Central memory CD4-positive, alpha-beta T cell (primary cell): ENCODE results near the gene FAM83C.

Experiments used
- DNase-seq: peaks from one replicate; pipeline ENCODE4 v3.0.0; 2022
- total RNA-seq, 3 experiments: gene quantifications; one replicate each; lab custom pipeline; 2026; lab: John Stamatoyannopoulos, UW

FAM83C gene
- total RNA-seq: 0 to 0.19 (median 0) reads per million in 3 experiments

DNA sequence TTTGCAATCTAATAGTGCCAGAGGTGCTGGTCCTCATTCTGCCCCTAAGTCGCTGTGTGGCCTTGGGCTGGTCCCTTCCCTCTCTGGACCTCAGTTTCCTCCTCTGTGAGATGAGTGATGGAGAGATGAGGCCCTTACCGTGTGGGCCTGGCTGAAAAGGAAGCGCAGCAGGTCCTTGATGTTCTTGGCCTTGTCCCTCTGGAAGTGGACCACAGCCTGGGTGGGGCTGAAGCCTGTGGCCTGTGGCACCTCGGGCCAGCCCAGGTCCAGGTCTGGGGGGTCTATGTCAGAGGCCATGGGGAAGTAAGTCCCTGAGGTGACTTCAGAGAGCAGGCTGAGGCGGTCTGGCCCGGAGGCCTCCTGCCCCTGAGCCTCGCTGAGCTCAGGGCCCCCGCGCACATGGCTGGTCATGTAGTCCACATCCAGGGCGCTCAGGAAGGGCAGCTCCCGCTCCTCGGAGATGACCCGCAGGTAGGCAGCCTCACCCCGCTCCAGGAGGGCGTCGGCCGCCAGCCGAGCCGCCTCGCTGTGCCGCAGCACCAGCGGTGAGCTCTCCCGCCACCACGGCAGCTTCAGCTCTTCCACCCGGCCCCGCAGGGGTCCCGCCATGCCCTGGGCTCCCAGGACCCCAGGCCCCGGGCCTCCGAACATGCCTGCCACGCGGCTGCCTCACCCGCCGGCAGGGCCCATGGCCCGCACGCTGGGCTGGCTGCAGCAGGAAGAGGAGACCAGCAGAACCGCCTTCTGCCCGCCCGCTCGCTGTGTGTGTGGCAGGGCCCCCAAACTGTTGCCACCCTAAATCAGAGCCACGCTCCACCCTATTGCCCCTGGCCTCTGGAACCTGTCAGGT is at the start of gene FAM83C:
Gene FAM83C (minus strand): TSS at position 772 of the 850 bp plus-strand sequence. CDS start 121 bp downstream, at position 651.
- no peak for DNase-seq

DNA sequence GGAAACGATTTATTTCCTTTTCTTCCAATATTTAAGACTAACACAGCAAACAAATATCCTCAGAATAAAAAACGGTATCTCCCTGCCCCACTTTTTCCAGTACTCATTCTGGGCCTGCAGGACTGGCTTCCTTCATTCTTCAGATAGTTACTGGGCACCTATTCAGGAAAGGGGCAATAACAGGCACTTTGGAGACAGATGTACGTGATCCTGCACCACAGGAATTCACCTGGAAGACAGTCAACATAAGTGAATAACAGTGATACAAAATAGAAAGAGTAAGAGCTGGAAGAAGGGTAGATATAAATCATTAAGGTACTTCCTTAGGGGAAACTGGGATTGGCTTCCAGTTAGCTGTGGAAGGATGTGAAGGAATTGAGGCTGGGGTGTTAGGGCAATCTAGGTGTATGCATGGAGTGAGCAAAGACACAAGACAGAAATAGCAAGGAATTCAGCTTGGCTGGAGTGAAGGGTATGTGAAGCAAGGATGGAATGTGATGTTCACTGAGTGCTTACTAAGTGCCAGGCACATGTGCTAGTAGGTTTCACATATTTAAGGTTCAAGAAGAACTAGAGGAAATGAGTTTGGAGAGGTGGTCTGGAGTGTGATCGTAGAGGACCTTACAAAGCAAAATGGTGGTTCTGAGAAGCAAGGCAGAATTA is 49.3 kb upstream of the FAM83C start:
- DNase-seq: no peak

DNA sequence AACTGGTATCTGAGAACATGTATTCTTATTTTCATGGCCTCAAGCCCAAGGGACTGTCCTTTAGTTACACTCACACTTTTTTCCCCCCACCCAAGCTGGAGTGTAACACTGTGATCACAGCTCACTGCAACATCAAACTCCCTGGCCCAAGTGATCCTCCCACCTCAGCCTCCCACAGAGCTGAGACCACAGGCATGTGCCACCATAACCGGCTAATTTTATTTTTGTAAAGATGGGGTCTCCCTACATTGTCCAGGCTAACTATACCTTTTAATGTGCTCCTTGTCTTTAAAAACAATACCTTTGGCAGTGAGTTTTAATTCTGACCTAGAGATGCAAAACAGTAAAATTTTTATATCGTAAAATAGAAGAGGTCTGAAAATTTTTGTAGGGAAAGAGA is 48.2 kb upstream of the FAM83C start:
- no peak for DNase-seq

DNA sequence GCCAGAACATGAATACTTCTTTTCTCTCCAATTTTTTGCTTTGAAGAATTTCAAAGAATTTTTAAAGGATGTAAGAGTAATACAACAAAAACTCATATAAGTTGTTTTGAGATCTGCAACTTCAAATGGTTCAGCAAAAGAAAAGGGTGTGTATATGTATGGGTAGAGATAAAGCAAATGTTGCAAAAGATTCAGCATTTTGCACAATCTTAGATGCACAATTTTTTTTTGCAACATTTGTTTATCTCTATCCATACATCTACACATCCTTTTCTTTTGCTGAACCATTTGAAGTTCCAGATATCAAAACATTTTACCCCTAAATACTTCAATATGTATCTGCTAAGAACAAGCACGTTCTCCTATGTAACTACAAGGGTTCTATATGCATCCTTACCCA is 47.4 kb upstream of the FAM83C start:
- no peak for DNase-seq

DNA sequence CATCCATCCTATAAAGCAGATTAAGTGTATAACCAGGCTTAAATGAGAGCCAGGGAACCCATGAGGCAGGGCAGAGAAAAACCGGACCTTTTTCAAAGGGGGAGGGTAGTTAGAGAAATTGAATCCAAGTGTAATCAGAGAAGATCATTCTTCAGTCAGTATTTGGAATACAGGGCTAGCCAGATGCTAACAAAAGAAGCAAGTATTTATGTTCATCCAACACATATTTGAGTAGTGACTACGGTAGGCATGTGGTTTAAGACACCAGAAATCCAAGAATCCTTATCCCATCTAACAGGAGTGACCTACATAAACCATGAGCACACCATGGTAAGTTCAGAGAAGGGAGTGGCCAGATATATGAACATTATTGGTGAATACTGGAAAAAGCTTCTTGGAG is 46.8 kb upstream of the FAM83C start:
- DNase-seq: no peak

DNA sequence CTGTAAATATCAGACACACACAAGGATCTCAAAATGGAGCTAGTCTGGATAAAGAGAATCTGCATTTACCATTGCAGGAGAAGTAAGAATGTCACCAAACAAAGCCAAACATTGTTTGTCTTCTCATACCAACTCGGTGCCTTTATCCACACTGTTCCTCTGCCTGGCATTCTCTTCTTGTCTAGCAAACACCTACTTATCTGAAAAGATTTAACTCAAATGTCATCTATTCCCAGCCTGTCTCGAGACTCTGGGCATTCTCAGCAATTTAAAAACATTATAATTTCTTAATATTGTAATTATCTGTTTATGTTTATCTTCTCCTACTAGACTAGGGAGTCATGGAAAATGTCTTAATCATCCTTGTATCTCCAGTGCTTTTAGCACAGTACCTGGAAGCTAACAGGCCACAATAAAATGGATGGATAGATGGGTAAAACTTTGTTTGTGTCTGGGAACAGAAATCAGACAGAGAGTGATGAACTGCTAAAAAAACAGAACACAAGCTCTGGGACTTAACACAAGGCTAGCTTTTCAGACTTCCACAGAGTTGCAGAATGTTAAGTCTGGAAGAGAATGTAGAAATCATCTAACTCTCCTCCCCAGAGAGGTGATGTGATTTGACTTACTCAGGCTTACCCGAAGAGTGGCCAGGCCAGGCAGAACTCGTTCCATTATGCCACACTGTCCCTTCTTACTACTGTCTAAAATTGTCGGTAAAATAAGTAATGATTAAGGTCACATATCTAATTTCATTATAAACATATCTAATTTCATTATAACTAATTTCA is 42.3 kb upstream of the FAM83C start:
- DNase-seq: no peak

DNA sequence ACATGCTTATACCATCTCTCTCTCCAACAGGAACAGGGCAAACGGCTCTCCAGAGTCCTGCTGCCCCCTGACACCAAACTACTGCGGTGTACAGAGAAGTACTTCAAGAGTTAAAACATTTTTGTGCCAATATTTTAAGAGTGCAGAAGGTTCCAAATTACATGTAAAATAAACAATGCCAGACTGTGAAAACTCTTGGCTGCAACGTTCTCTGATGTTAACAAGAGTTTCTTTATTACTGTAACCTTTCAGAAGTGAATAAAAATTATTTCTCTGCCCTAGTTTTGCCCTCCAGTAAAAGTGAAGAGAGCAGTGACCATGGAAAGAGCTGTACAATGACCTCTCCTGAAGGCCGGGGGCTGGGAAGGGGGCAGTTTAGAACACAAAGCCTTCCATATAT is 41.4 kb upstream of the FAM83C start:
- no peak for DNase-seq

DNA sequence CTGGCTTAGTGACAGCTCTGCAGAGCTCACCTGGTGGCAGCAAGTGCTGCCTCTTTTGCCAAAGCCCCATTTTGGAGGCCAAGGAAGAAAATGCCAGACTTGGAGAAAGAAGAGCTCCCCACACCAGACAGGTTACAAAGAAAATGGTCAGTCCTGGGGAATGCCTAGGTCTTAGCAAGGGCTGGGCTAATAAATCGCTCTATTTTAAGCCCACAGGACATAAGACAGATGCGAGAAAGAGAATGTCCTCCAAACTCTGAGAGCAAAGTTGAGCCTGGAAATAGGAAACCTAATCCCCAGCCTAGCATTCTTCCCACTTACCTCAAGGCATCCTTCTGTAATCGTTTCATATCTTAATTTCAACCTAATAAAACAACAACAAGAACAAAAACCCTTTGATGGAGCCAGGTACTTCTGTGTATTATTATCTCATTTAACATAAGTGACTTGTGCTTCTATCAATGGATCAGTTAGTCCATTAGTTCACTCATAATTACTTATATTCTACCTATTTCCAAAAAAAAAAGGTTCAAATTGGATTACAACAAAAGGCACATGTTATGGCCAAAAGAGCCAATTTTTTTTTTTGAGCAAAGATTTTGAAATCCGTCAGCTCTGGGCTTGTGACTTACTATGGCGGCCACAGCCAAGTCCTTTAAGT is 40.4 kb upstream of the FAM83C start:
- DNase-seq: no peak

DNA sequence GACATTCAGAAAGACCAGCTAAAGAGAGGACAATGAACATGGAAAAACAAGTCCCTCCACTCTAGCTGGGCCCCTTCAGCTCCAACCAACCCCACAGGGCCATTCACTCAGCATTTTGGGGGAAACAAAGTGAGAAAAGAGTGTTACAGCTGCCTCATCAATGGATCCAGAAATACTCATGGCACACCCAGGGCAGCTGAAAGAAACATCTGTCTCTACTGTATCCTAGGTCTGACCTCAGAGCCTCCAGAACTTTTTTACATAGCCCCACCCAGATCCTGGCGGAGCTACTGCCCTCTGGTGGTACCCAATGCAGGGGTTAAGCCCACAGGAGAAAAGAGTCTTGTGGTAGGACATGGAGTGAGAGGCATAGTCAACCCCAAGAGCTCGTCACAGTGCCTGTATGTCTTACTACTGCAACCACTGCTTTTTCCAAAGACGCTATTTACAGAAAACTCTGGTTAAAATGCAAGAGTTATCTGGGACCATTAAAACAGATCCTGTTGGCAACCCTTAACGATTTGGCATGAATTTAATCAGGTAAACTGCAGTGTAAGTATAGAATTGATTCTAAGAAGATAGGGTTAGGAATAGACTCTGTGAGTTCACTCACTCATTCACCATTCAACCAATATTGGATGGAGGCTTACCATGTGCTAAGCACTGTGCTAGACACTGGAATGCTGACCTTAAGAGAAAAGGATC is 37.4 kb upstream of the FAM83C start:
- no peak for DNase-seq

DNA sequence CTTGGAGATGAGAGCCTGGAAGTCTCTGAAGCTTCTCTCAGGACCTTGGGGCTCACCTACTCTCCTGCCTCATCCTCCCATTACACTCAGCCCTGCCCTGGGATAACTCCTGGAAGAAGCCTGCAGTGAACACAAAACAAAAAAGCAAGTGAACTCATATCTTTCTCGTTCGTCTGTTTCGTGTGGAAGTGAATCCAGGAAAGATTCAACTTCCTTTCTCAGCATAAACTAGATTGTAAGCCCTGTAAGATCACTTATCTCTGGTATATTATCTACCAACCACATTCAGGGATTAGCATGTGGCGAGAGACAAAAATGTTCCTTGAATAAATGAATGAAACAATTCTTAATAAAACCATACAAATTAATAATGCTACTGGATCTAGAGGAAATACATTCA is 36.5 kb upstream of the FAM83C start:
- DNase-seq: no peak

DNA sequence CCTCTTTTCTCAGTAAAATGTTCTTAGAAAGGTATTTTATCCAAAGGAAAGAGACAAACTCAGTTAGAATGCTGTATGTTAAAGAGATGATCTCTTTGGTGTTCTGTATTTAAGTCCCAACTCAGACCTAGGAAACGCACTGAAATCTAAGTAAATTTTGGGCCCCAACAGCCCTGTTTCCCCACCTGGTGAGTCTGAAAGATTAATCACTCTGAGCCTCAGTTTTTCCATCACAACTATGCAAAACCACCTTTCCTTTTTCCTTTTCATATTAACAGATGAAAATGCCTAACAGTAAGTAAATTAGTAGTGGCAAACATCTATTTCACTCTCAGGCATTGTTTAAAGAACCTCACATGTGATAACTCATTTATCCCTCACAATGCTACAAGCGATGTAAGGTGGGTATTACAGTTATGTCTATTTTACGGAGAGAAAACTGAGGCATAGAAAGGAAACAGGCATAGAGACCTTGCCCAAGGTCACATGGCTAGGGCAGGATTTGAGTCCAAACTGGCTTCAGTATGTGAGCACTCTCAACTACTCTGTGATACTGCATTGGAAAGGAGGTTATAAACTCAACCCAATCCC is 36.0 kb upstream of the FAM83C start:
- no peak for DNase-seq

DNA sequence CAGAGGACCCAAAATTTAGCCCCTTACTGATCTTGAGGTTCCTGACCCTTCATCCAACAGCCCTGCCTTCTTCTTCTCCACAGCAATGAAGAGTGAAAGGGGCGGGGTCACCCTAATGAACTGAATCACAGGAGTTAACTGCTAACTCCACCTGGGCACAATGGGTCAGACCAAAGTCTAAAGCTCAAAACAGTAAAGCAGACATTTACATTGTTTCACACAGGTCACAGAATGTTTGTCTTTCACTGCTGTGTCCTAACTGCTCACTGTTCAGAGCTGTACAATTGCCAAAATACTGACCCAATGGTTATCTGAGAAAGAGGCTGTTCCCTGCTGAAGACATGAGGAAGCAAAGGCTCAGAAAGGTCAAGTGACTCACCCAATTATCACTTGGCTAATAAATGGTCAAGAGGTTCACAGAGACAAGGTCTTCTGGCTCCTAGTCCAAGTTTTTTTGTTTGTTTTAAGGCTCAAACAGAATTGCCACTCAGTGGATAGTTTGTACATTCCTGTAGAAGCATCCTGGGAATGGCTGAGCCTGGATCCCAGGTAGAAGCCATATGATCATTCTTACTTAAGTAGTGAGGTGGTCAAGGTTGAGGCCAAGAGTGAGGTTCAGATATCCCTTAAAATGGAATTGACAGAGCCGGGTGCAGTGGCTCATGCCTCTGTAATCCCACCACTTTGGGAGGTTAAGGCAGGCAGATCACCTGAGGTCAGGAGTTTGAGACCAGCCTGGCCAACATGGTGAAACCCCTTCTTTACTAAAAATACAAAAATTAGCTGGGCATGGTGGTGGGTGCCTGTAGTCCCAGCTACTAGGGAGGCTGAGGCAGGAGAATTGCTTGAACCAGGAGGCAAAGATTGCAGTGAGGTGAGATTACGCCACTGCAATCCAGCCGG is 35.1 kb upstream of the FAM83C start:
- no peak for DNase-seq

DNA sequence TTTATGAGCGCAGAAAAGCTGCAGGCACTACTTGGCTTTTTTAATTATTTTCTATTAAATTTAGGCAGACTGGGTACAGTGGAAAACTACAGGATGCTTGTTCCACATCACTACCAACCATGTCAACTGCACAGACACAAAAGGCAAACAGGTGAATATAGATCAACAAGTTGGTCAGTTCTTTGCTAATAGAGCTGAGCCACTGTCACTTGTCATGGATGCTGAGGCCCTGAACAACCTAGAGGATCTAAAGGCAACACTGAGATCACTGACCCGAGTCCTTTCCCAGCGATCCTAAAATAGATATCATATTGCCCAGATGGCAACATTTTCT is 34.5 kb upstream of the FAM83C start:
- no peak for DNase-seq

DNA sequence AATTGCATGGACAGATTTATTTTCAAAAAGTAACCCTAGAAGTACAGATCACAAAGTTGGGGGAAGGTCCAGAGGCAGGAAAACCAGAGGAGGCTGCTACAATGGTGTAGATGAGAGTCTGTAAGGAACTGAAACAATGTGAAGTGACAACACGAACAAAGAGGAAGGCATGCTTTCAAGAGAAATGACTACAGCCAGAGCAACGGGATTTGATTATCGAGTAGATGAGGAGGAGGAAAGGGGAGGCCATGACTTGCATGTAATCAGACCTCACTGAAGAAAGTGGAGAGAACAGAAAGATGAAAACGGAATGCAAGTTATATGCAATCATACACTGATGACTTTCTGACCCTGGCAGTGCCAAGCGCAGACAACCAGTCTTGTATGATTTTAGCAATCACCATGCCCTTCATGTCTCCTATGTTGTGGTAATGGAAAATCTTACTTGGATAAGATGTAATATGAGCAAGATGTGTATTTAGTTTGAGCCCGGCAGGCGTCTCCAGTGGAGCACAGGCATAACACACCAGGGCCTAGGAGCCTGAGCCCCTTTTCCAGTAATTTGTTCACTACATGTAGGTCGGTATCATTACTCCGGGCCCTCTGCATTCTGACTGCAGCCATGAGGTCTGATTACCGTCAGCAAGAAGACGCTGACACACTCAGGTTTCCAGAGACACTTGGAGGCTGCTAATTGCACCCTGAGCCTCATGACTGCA is 34.0 kb upstream of the FAM83C start:
- no peak for DNase-seq

DNA sequence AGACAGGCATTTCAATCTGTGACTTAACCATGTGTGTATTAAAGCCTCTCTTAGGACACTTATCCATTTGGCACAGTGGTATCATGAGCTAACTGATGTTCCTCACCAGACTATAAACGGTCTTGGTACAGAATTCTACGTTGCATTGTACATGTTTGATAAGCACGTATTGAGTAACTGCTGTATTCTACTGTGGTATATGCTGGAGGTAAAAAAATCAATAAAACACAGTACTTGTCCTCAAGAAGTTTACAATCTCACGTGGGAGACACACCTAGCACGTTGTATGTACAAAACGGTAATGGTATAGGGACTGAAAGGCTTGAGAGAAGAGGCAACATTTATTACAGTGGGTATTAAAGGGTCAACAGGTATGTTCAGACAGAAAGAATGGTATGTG is 33.2 kb upstream of the FAM83C start:
- DNase-seq: no peak

DNA sequence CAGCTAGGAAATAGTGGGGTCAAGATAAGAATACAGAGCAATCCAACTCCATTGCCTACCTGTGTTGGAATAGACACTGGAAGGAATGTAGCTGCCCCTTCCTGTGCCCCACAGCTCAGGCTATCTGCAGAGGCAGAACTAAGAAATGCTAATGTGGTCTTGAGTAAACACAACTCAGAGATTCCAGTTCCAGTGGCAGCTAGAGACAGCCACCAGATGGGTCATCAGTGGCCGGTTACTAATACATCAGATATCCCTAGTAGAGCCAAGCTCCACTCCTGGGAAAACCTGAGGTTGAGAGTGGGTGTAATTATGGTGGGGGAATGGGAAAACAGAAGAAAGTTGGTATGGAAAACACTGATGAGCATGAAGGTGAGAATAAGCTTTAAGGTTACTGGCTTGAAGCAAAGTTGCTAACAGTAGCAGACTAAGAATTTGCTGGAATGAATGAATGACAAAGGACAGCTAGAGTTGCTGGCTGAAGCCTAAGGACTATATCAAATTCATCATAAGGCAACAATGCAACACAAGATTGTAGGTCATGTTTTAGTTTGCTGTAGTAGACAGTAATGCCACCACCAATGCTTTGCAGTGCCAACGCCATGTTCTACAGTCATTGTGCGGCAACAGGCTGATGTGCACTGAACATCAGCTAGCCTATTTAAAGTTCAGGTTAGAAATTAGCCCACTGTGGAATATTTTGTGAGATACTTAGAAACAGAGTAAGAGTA is 28.3 kb upstream of the FAM83C start:
- DNase-seq: no peak

DNA sequence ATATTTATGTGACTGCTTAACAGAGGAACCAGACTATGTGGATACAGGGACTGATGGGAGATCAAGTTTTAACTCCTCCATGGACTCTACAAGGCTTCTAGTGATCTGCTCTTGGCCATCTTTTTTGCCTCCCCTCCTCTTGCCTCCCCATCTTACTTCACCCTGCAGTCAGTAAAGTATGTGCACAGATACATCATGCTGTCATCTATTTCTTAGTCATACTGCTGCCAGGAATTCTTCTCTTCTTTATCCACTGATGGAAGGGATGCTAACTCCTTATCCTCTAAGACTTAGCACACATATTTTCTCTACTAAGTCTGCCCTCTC is 27.6 kb upstream of the FAM83C start:
- no peak for DNase-seq

DNA sequence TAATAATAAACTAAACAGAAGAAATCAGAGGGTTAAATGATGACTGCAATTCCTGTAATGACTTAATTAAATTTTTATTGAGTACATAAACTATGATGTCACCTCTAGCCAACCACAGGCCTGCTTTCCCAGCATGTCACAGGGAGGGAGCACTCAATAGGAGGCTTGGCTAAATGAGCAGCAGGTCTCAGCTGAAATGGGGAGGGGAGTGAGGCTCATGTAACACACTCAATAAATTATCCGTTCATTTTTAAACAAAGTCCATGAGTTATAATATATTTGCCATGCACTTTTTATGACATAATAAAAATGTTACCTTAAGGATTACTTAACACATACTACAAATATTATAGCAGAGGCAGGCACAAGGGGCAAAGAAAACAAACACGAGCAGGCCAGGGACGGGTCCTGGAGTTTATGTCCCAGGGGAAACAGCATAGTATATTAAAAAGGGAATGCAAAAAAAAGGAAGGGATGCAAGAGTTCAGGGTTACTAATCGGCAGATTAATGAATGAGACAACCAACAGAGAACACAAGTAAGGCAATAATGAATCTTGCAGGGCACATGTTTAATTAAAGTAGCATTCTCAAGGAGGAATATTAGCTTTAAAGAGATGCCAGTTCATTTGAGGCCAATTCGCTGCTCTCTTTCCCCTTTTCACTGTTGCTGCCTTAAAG is 27.1 kb upstream of the FAM83C start:
- no peak for DNase-seq
